HK-2 (cell line): ENCODE measurements around the gene DPP10.
"Not testable (repeated sequence)": the region's sequence is repeated elsewhere in the genome, so short reads cannot be mapped to it uniquely, and the experiment has no call there.

Experiments
- DNase-seq: peaks from one replicate; pipeline ENCODE4 v3.0.0-alpha.2; 2018; ENCODE audit not compliant: unreplicated experiment

The DPP10 gene

DNA sequence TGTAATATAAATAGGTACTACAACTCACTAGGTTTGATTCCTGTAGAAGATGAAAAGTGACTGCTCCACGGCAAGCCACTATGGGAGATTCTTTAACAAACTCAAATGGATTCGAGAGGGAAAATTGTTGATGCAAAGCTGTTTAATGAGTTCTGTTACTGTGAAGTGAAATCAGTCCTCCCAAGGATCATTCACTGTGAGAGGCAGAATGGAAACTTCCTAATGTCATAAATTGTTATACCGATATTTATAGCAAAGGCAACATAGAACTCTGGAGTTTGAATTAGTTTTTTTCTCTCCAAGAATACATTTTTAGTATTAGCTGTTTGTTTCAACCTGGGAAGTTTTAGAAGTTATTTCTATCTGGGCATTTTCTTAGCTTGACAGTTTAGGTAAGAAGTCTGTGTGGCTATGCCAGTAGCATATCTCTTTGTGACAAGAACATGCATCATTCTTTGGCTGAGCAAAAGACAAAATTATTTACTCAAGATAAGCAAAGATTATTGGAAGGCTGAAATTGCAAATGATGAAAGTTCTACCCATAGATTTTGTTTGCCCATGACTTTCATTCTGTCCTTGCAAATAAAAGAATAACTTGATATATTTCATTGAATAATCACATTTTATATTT is 979.7 kb downstream of the DPP10 start:
- DNase-seq, result no peak

GRCh38 chr2:115427436-115427835 is 985.0 kb downstream of the DPP10 start:
- no peak for DNase-seq

- DNase-seq, result not testable (repeated sequence)
Measured at GRCh38 chr2:115440746-115441145, 998.3 kb downstream of the DPP10 start.

DNA sequence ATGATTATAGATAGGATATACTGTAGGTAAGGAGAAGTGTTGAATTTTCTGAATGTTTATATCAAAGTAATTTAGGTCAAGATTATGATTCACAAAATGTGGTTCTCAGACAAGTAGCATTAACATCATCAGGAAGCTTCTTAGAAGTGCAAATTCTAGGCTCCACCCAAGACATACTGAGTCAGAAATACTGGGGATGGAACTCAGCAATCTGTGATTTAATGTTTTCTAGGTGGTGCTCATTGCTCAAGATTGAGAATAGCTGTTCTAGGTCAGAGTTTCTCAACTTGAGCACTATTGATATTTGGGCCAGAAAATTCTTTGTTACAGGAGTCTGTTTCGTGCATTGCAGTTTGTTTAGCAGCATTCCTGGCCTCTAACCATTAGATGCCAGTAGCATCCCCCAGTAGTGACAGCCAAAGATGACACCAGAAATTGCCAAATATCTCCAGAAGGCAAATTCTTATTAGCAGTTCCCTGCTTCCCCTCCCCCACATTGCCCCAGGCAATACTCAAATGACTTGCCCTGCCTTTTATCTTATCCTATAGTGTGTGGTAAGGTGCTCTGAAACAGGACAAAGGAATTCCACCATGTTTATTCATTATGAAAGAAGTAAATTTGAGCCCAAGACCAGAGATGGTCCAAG is 1001.2 kb downstream of the DPP10 start:
- no peak for DNase-seq

DNA sequence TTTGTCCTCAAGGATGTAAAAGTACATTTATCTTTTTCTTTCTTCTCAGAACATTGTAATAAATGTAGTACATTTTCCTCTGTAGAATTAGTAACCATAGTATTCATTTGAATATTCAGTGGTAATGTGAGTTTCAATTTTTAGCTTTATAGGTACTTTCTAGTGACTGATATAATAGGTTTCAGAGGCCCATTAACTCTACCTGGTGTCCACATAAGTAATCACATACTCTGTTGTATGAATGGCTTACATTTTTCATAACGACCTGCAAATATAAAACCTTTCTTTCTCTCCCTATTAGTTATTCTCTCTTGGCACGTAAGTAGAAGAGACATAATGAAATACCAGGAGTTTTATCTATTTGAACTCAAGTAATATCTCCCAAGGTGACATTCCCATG is 1017.6 kb downstream of the DPP10 start:
- DNase-seq, result no peak

GRCh38 chr2:115480741-115481140 is 1038.3 kb downstream of the DPP10 start:
- no peak for DNase-seq

DNA sequence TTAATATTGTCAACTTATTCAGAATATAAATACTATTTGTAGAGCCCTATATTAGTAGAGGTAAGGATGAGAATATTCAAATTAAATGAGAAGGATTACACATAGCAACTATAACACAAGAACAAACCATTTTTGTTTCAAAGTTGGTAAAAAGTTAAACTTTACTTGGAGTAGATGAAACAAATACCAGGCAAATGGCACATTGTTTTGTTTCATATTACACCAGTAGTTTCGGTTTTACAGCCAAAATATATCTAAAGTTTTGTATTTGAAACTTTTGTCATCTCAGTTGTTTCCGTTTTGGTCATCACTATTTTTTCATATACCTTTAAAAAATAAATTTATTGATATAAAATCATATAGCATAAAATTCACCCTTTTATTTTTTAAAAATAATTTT is 1039.4 kb downstream of the DPP10 start:
- no peak for DNase-seq

- DNase-seq, result no peak
Measured at GRCh38 chr2:115483666-115484065, 1041.2 kb downstream of the DPP10 start.

- DNase-seq, result no peak
Measured at GRCh38 chr2:115484486-115484885, 1042.0 kb downstream of the DPP10 start.

GRCh38 chr2:115484983-115485382 is 1042.5 kb downstream of the DPP10 start:
- no peak for DNase-seq

- DNase-seq, result no peak
Measured at GRCh38 chr2:115491186-115491793, 1048.8 kb downstream of the DPP10 start.

- DNase-seq, result no peak
Measured at GRCh38 chr2:115505331-115505730, 1062.9 kb downstream of the DPP10 start.

GRCh38 chr2:115520727-115521126 is 1078.3 kb downstream of the DPP10 start:
- DNase-seq, result no peak

DNA sequence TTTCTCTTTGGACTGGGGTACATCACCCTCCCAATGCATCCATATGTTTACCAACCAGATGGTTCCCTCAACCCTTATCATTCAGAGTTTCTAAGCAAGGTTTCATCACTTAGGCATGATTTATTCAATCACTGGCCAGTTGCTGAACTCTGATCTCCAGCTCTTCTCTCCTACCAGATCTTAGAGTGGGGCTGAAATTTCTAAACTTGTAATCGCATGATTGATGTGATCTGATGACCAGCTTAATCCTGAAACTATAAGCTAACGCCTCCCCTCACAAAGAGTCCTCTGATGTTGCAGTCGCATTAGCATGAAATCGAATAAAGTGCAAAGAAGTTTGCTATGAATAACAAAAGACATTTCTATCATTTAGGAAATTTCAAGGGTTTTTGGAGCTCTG is 1082.0 kb downstream of the DPP10 start:
- DNase-seq, result no peak

- DNase-seq, result no peak
Measured at GRCh38 chr2:115529627-115530026, 1087.2 kb downstream of the DPP10 start.

DNA sequence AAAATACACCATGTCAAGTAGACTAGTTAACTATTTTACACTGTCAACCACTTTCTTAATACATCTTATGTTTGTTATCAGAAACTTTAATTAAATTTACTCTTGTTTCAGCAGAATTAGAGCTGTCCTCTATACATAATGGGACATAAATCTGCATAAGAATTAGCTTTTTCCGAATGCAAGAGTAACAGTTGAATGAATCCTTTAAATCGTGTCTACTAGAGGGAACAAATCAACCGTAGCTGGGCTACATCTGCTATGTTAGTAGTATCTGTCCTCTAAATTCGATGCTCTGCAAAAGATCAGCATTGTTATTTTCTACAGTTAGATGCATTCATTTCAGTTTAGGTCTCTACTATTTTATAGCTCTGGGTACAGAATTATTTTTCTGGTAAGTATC is 1090.6 kb downstream of the DPP10 start:
- no peak for DNase-seq

- no peak for DNase-seq
Measured at GRCh38 chr2:115541814-115542213, 1099.4 kb downstream of the DPP10 start.

DNA sequence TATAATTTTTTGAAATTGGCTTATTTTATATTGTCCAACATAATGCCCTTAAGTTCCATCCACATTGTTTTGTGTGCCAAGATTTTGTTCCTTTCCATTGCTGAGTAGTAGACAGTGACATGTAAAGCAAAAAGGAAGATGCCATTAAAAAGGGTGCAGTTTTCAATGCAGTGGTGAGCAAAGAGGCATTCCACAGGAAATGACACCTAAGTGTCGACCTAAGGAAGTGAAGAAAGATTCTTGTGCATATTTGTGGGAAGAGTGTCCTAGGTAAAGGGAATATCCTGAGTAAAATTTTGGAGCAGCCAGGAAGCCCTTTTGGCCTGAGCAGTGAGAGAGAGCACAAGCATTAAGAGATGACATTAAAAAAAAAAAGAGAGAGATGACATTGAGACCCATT is 1099.9 kb downstream of the DPP10 start:
- DNase-seq, result no peak

GRCh38 chr2:115543024-115543423 is 1100.6 kb downstream of the DPP10 start:
- no peak for DNase-seq

GRCh38 chr2:115543461-115543860 is 1101.0 kb downstream of the DPP10 start:
- DNase-seq, result no peak

- DNase-seq, result no peak
Measured at GRCh38 chr2:115549611-115550130, 1107.2 kb downstream of the DPP10 start.

- no peak for DNase-seq
Measured at GRCh38 chr2:115552726-115553125, 1110.3 kb downstream of the DPP10 start.

DNA sequence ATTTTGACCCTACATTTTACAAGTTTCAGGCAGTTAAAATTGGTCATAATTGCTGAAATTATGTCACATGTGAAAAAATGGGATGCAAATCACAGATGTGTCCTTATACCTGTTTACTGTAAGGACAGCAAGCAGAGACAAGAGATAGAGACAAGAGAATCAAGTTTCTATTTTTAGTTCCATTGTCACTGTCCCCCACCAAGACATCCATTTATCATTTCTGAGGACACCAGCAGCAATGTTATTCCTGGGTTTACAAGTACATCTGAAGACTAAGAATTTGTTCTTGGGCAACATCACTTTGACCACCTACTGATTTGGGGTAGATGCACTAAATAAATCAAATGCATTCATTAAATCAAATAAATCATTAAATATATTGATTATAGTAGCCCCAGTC is 1111.7 kb downstream of the DPP10 start:
- DNase-seq, result no peak
